Neural crest cell (in vitro differentiated cells): Measurements from ENCODE around the gene FN1. TPM values are rescaled to one million over a fixed set of nuclear protein-coding genes. Genes with fewer than 3 reads are reported as not detected.

Experiments used
- DNase-seq: peaks from one replicate; pipeline ENCODE4 v3.0.0; 2021; ENCODE audit warnings: low read depth, mixed read lengths, low spot score
- H3K27ac Mint-ChIP-seq: one replicate; pipeline ENCODE4 v1.8.0; 2021; ENCODE audit warnings: mild to moderate bottlenecking, mixed read lengths; ENCODE audit not compliant: unreplicated experiment
- H3K27me3 Mint-ChIP-seq: 2 replicates; pipeline ENCODE4 v1.8.0; 2021; ENCODE audit warnings: low read depth, mild to moderate bottlenecking, mixed read lengths
- H3K36me3 Mint-ChIP-seq: 2 replicates; pipeline ENCODE4 v1.8.0; 2021; ENCODE audit warnings: low read depth, mild to moderate bottlenecking, mixed read lengths
- H3K4me1 Mint-ChIP-seq: 2 replicates; pipeline ENCODE4 v1.8.0; 2021; ENCODE audit warnings: mixed read lengths
- H3K4me3 Mint-ChIP-seq: one replicate; pipeline ENCODE4 v1.8.0; 2021; ENCODE audit warnings: mild to moderate bottlenecking, mixed read lengths
- H3K9me3 Mint-ChIP-seq: 2 replicates; pipeline ENCODE4 v1.8.0; 2021; ENCODE audit warnings: mixed read lengths
- long read RNA-seq: library from polyadenylated mRNA; unstranded; transcript quantifications from one replicate; pipeline ENCODE4 v2.0.0, GENCODE V29; 2020
- total RNA-seq: library from RNA; stranded (reverse); gene quantifications from 2 replicates; pipeline ENCODE4 v1.2.1, GENCODE V29; 2021
- TF ChIP-seq, protein P1 (sequence below): fragments of 200-600 bp; sonication (generic); conservative IDR thresholded peaks from 2 replicates; pipeline ENCODE4 v1.5.0; 2021; ENCODE audit warnings: antibody characterized with exemption, mild to moderate bottlenecking

FN1 gene
- 89.6 and 103 TPM in 2 replicates for total RNA-seq
- long read RNA-seq, partial matches to known transcripts: 41 of 45 reads
- long read RNA-seq, other reads (novel, unspliced or antisense): 4 of 45 reads

- TF ChIP-seq, protein P1, sequence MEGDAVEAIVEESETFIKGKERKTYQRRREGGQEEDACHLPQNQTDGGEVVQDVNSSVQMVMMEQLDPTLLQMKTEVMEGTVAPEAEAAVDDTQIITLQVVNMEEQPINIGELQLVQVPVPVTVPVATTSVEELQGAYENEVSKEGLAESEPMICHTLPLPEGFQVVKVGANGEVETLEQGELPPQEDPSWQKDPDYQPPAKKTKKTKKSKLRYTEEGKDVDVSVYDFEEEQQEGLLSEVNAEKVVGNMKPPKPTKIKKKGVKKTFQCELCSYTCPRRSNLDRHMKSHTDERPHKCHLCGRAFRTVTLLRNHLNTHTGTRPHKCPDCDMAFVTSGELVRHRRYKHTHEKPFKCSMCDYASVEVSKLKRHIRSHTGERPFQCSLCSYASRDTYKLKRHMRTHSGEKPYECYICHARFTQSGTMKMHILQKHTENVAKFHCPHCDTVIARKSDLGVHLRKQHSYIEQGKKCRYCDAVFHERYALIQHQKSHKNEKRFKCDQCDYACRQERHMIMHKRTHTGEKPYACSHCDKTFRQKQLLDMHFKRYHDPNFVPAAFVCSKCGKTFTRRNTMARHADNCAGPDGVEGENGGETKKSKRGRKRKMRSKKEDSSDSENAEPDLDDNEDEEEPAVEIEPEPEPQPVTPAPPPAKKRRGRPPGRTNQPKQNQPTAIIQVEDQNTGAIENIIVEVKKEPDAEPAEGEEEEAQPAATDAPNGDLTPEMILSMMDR: no peak
- Mint-ChIP-seq H3K9me3 (no peaks in the 10 kb centered on the region), H3K4me3 (peak within 1 kb of the TSS; percentile 99), H3K4me1 (peaks cover 30% of the 10 kb centered on the region), H3K36me3 (peaks cover 11% of the 10 kb centered on the region), H3K27ac (peak within 1 kb of the TSS; percentile 99), H3K27me3 (peaks cover 16% of the 10 kb centered on the region)
- peak; percentile 84 for DNase-seq
These were observed at the start of gene FN1 for GRCh38 chr2:215435870-215436704. TSS of gene FN1 (minus strand) at chr2:215436068. CDS start at chr2:215435802, 266 bp downstream.

GRCh38 chr2:215485032-215485431, 49.2 kb upstream of the FN1 start:
- TF ChIP-seq, protein P1: no peak
- Mint-ChIP-seq H3K27ac (no peak overlapping the region), H3K4me1 (peaks cover 6% of the 10 kb centered on the region), H3K36me3 (no peaks in the 10 kb centered on the region), H3K9me3 (peaks cover 5% of the 10 kb centered on the region), H3K4me3 (no peak overlapping the region), H3K27me3 (no peaks in the 10 kb centered on the region)
- DNase-seq: no peak

- no peak for DNase-seq
- H3K27me3 Mint-ChIP-seq: no peaks in the 10 kb centered on the region
- H3K27ac Mint-ChIP-seq: no peak overlapping the region
- no peak overlapping the region for H3K4me3 Mint-ChIP-seq
- H3K4me1 Mint-ChIP-seq: peaks cover 10% of the 10 kb centered on the region
- no peaks in the 10 kb centered on the region for H3K36me3 Mint-ChIP-seq
- TF ChIP-seq, protein P1: no peak
- H3K9me3 Mint-ChIP-seq: peaks cover 5% of the 10 kb centered on the region
These were observed 48.7 kb upstream of the FN1 start for GRCh38 chr2:215484570-215484969.

DNA sequence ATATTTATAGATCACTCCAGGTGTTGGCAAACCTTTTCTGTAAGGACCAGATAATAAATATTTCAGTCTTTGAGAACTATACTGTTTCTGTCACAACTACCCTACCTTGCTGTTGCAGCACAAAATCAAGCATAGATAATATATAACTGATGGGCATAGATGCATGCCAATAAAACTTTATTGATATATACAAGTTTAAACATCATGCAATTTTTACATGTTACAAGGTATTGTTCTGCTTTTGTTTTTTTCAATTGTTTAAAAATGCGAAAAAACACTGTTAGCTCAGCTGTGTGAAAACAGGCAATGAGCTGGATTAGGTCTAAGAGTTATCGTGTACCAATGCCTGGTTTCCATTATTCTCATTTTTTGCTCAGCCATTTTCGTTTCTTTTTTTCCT, 47.6 kb upstream of the FN1 start:
- Mint-ChIP-seq H3K27ac (no peak overlapping the region), H3K9me3 (peaks cover 4% of the 10 kb centered on the region), H3K4me1 (peaks cover 15% of the 10 kb centered on the region), H3K27me3 (no peaks in the 10 kb centered on the region), H3K4me3 (no peak overlapping the region), H3K36me3 (no peaks in the 10 kb centered on the region)
- TF ChIP-seq, protein P1: no peak
- DNase-seq: no peak

DNA sequence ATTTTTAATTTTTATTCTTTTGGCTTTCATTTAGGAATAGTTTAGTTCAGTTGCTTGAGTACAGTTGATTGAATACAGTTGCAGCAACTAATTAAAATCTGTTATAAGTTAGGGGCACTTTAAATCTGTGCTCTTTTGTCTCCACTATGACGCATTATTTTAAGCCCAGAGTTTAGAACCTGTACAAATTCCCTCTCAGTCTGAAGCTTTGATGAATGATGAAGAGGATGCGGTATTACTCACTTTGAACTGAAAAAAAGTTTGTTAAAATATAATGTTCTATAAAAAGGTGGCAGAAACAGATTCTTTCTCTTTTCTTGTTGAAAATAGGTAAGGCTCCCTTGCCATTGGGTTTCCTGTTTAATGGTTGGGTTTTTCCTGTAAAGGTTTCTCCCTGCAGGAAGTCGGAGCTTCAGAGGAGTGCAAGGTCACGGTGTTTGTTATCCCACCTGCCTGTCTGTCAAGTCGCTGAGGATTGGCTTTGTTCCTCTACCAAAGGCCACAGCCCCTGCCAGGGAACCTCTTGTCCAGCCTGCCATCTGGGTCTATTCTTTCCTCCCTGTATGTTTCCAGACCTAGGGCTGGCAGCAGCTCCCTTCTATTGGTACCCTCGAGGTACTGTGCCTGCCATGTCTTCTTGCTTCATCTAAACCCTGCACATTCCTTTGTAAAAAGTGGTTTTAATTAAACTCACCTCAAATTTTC, 43.8 kb upstream of the FN1 start:
- no peak for DNase-seq
- TF ChIP-seq, protein P1: no peak

More for the DNA sequence above, 43.8 kb upstream of the FN1 start:
- Mint-ChIP-seq H3K27ac (no peak overlapping the region), H3K4me3 (no peak overlapping the region), H3K9me3 (peaks cover 2% of the 10 kb centered on the region), H3K36me3 (no peaks in the 10 kb centered on the region), H3K4me1 (peaks cover 15% of the 10 kb centered on the region), H3K27me3 (no peaks in the 10 kb centered on the region)
